Tibial nerve (tissue), 4 donors: ENCODE measurements around the gene TBCC. TPM values are rescaled to one million over a fixed set of nuclear protein-coding genes. Genes with fewer than 3 reads are reported as not detected.
"Not testable (repeated sequence)": the region's sequence is repeated elsewhere in the genome, so short reads cannot be mapped to it uniquely, and the experiment has no call there.

ENCODE experiments used
- DNase-seq, 2 donors: peaks; one replicate each; pipeline ENCODE4 v3.0.0-alpha.2; 2019; ENCODE audit warnings: low spot score in 2 of 2
- H3K27ac ChIP-seq, 4 donors: fragments of 200-600 bp; sonication (generic) in 3 of 4; one replicate each; pipeline ENCODE4 v1.5.1; 2017 to 2019; ENCODE audit warnings: mild to moderate bottlenecking in 1 of 4
- H3K27me3 ChIP-seq, 2 donors: fragments of 200-600 bp; sonication (generic) in 1 of 2; one replicate each; pipeline versions ENCODE4 v1.5.1 to v1.6.0; 2017 to 2019
- H3K36me3 ChIP-seq, 3 donors: fragments of 200-600 bp; sonication (generic); one replicate each; pipeline ENCODE4 v1.5.1; 2018 to 2019
- H3K4me1 ChIP-seq, 4 donors: fragments of 200-600 bp; sonication (generic) in 3 of 4; one replicate each; pipeline ENCODE4 v1.5.1; 2017 to 2019
- H3K4me3 ChIP-seq, 4 donors: fragments of 200-600 bp; sonication (generic) in 3 of 4; one replicate each; pipeline ENCODE4 v1.5.1; 2017 to 2019; ENCODE audit warnings: mild to moderate bottlenecking in 1 of 4, moderate library complexity in 1 of 4
- H3K9me3 ChIP-seq, 4 donors: fragments of 200-600 bp; sonication (generic) in 3 of 4; one replicate each; pipeline ENCODE4 v1.5.1; 2017 to 2019
- CTCF ChIP-seq, 5 experiments: fragments of 200-600 bp in 3 of 5; fragments of 450-650 bp in 2 of 5; sonication (generic) in 3 of 5; IDR thresholded peaks; one replicate each; pipeline ENCODE4 v1.5.1; 2016 to 2019; ENCODE audit warnings: antibody characterized with exemption in 5 of 5, mild to moderate bottlenecking in 3 of 5, moderate library complexity in 2 of 5
- EP300 ChIP-seq, 2 donors: sonication (generic); formaldehyde crosslinking; IDR thresholded peaks; one replicate each; pipeline ENCODE4 v1.6.1; 2017; ENCODE audit warnings: antibody characterized with exemption in 2 of 2, mild to moderate bottlenecking in 1 of 2
- POLR2A ChIP-seq, 2 donors: fragments of 450-650 bp; IDR thresholded peaks; one replicate each; pipeline ENCODE4 v1.6.1; 2017; ENCODE audit warnings: antibody characterized with exemption in 2 of 2, mild to moderate bottlenecking in 2 of 2, moderate library complexity in 2 of 2
- WGBS, 2 donors: methylation state at CpG; one replicate each; pipeline ENCODE4 v1.1.5; 2018; 5-methylcytosine and 5-hydroxymethylcytosine counted together
- total RNA-seq, 4 donors: library from RNA; depleted of rRNA; stranded (reverse); fragments of >200 nt; gene quantifications; one replicate each; pipeline ENCODE4 v1.1.0, GENCODE V29; 2016

TBCC gene
- total RNA-seq, 4 donors from 2014 or later: 20.7 to 29.4 (median 25.4) TPM

- Histone ChIP-seq H3K4me3 (no peak overlapping the region), H3K9me3 (peaks cover 0 to 16% (median 0%) of the 10 kb centered on the region in 4 donors), H3K4me1 (no peaks in the 10 kb centered on the region), H3K36me3 (peaks cover 0 to 12% (median 0%) of the 10 kb centered on the region in 3 donors), H3K27me3 (no peaks in the 10 kb centered on the region), H3K27ac (no peak overlapping the region)
- DNase-seq: no peak
- TF ChIP-seq CTCF (IDR thresholded peaks at IDR 0.05) (no peak), EP300 (IDR thresholded peaks at IDR 0.05) (no peak), POLR2A (IDR thresholded peaks at IDR 0.05) (no peak)
- 90 to 98% methylated on average over 8 to 10 of the region's 11 CpGs for WGBS, 2 donors
These were observed 37.8 kb downstream of the TBCC start for GRCh38 chr6:42708096-42708495.

GRCh38 chr6:42707595-42707994, 38.3 kb downstream of the TBCC start:
- no peaks in the 10 kb centered on the region for H3K27me3 ChIP-seq
- 88 to 89% methylated on average over 7 of the region's 7 CpGs for WGBS, 2 donors
- TF ChIP-seq POLR2A (IDR thresholded peaks at IDR 0.05) (no peak), EP300 (IDR thresholded peaks at IDR 0.05) (no peak), CTCF (IDR thresholded peaks at IDR 0.05) (no peak)
- no peak overlapping the region for H3K4me3 ChIP-seq
- no peak for DNase-seq
- H3K9me3 ChIP-seq: peaks cover 0 to 16% (median 0%) of the 10 kb centered on the region in 4 donors
- no peaks in the 10 kb centered on the region for H3K4me1 ChIP-seq
- no peak overlapping the region for H3K27ac ChIP-seq
- H3K36me3 ChIP-seq: peaks cover 0 to 12% (median 0%) of the 10 kb centered on the region in 3 donors

- Histone ChIP-seq H3K9me3 (no peaks in the 10 kb centered on the region), H3K36me3 (no peaks in the 10 kb centered on the region), H3K4me3 (no peak overlapping the region), H3K4me1 (no peaks in the 10 kb centered on the region), H3K27me3 (no peaks in the 10 kb centered on the region), H3K27ac (no peak overlapping the region)
- no peak for TF ChIP-seq EP300 (IDR thresholded peaks at IDR 0.05)
- TF ChIP-seq CTCF (IDR thresholded peaks at IDR 0.05): no peak
- WGBS, 2 donors: 82 to 83% methylated on average over 2 to 4 of the region's 4 CpGs
- no peak for DNase-seq
These were observed 40.9 kb downstream of the TBCC start for GRCh38 chr6:42704937-42705374.

- H3K4me3 ChIP-seq: peak overlapping the region in 2 of 4 donors; percentile 11 to 12
- no peak for DNase-seq
- TF ChIP-seq EP300 (IDR thresholded peaks at IDR 0.05): no peak
- TF ChIP-seq CTCF (IDR thresholded peaks at IDR 0.05): no peak
- TF ChIP-seq POLR2A (IDR thresholded peaks at IDR 0.05): no peak
- 42 to 52% methylated on average over 17 to 24 of the region's 24 CpGs for WGBS, 2 donors
- H3K9me3 ChIP-seq: no peaks in the 10 kb centered on the region
- H3K36me3 ChIP-seq: no peaks in the 10 kb centered on the region
- no peak overlapping the region for H3K27ac ChIP-seq
- no peaks in the 10 kb centered on the region for H3K27me3 ChIP-seq
- no peaks in the 10 kb centered on the region for H3K4me1 ChIP-seq
These were observed 41.5 kb downstream of the TBCC start for GRCh38 chr6:42704251-42704936.

- H3K4me3 ChIP-seq, H3K27ac ChIP-seq, H3K4me1 ChIP-seq, H3K27me3 ChIP-seq, H3K36me3 ChIP-seq, H3K9me3 ChIP-seq, DNase-seq: not testable (repeated sequence)
- 97% methylated on average over 3 of the region's 3 CpGs for WGBS, 2 donors
These were observed 43.1 kb downstream of the TBCC start for GRCh38 chr6:42702786-42703185.
